Testis (tissue), 2 donors: ENCODE measurements around the gene DENND1A.

Experiments used
- POLR2A ChIP-seq: fragments of 450-650 bp; IDR thresholded peaks from one replicate; pipeline ENCODE4 v1.6.1; 2017; ENCODE audit warnings: antibody characterized with exemption, mild to moderate bottlenecking, moderate library complexity
- TF ChIP-seq, protein P1 (sequence below), 3 experiments: fragments of 450-650 bp in 2 of 3; fragments of 200-600 bp in 1 of 3; sonication (generic) in 1 of 3; IDR thresholded peaks; one replicate each; pipeline ENCODE4 v1.5.1; 2016 to 2019; ENCODE audit warnings: antibody characterized with exemption in 3 of 3, mild to moderate bottlenecking in 2 of 3, moderate library complexity in 1 of 3

DNA sequence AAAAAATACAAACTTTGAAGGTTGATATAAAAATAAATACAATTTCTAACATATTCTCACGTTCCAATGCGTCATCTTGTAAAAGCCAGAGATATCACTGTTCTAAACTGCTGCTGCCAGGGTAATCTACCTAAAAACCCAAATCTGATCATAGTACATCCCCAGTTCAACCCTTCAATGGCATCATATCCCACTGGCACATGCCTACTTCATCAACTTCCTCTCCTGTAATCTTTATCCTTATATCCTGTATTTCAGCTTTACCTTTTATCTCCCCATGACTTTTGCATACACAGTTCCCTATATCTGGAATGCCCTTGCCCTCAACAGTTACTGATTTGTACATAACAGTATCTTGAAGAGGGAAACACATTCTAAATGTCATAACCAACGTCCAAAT lies 7.5 kb downstream of the DENND1A start:
- TF ChIP-seq, protein P1, sequence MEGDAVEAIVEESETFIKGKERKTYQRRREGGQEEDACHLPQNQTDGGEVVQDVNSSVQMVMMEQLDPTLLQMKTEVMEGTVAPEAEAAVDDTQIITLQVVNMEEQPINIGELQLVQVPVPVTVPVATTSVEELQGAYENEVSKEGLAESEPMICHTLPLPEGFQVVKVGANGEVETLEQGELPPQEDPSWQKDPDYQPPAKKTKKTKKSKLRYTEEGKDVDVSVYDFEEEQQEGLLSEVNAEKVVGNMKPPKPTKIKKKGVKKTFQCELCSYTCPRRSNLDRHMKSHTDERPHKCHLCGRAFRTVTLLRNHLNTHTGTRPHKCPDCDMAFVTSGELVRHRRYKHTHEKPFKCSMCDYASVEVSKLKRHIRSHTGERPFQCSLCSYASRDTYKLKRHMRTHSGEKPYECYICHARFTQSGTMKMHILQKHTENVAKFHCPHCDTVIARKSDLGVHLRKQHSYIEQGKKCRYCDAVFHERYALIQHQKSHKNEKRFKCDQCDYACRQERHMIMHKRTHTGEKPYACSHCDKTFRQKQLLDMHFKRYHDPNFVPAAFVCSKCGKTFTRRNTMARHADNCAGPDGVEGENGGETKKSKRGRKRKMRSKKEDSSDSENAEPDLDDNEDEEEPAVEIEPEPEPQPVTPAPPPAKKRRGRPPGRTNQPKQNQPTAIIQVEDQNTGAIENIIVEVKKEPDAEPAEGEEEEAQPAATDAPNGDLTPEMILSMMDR (IDR thresholded peaks at IDR 0.05), result no peak
- no peak for TF ChIP-seq POLR2A
